ENCODE results near the gene CYP26B1.

CYP26B1 gene

DNA sequence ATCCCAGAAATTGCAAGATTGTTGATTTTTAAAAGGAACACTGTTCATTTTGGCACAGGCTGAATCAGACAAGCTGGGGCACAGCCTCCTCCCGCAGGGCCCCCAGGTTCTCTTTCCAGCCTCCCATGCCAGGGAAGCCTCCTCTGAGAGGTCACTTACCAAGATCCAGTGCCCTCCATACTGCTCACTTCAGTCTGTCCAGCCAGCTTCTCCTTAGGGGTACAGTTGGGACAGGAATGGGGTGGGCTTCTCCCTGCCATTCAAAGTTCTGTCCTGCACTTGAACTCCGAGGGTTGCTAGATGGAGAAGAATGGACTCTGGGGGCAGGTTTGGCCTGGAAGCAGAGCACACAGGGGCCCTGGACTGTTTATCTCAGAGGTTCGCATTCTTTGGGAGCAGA lies 7.5 kb upstream of the CYP26B1 start:
- DNase-seq (ENCODE audit: low spot score): no peak

DNA sequence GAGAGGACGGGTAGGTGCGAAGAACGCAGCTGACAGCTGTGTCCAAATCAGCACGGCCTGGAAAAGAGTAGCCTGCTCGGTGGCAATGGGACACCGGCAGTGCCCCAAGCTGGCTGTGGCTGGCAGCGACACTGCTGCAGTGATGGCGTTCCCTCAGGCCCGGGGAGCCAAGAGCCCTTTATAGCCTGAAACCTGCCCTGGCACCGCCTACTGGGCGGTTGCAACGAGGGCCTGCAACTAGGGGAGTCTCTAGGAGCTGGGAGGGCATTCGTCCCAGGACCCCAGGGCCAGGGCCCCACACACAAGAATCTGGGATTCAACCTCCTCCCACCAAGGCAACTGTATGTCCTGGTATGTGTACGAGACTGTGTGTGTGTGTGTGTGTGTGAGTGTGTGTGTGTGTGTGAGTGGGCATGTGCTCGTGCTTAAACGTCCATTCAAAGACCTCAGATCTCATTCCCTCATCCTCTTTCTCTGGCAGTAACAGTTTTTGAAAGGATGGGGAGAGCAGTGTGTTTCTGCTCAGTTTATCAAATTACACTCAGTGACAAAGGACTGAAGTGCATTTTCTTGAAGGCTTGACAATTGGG lies 6.8 kb upstream of the CYP26B1 start:
- no peak for DNase-seq (ENCODE audit: low spot score)

- DNase-seq (ENCODE audit: low spot score): no peak
Measured at GRCh38 chr2:72153924-72154323, 6.3 kb upstream of the CYP26B1 start.

DNA sequence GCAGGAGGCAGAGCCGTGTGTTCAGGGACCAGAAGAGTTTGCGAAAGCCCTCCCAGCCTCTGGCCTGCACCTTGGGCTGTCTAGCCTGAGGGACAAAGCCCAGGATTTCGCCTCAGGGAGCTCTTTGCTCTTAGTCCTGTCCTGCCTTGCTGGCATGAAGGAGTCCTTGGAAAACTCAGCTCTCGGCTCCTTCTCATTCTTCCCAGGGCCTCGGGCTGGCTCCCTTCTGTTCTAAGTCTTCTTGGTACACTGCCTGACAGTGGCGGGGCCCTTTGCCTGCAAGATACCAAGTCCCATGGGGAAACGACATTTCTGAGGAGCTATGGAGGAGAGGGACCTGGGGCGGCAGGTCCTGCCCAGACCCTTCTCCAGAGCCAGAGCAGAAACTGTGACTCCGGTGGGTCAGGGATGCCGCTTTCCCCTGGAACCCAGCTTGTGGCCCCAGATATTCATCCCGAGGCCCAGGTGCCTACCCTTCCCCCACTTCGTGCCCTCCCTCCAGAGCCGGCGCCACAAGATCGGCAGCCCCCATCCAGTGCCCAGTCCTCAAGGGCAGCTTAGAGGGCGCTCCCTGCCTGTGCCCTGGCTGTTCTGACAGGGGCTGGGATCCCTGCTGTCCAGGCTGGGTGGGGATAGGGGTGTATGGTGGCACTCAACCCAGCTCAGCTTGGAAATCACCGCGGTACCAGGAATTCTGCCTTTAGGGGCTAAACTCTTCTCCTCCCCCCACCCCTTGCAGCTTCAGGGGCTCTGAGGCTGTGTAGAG lies 5.5 kb upstream of the CYP26B1 start:
- no peak for DNase-seq (ENCODE audit: low spot score)

- DNase-seq (ENCODE audit: low spot score): no peak
Measured at GRCh38 chr2:72150861-72151356, 3.2 kb upstream of the CYP26B1 start.

DNA sequence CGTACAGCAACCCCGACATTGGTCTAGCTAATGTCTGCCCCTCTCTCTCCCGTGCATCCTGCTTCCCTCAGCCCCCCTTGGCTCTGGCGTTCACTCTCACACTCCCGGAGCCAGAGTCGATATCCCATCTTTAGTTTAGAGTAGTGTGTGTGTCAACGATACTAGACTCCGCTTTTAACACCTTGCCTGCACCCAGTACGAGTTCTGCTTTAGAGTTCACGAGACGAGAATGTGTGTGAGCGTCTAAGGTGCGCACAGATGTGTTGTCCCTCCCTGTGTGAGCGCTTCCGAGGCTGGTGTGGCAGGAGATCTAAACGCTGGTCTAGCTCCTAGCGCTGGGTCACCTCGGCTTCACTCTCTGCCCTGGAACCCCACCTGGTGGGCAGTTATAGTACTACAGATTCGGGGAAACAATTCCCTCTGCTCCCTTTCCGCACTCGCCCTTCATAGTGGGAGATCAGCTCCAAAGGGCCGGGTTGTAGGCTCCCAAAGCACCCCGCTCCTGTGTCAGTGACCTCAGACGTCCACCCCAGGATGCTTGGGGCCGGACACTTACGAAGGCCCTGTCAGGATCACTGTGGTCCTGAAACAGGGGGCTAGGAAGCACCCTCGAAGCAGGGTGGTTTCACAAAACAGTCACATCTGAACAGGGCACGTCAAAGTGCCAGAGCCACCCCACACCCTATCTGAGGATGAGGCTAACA lies 2.6 kb upstream of the CYP26B1 start:
- peak; percentile 89 for DNase-seq (ENCODE audit: low spot score)

DNA sequence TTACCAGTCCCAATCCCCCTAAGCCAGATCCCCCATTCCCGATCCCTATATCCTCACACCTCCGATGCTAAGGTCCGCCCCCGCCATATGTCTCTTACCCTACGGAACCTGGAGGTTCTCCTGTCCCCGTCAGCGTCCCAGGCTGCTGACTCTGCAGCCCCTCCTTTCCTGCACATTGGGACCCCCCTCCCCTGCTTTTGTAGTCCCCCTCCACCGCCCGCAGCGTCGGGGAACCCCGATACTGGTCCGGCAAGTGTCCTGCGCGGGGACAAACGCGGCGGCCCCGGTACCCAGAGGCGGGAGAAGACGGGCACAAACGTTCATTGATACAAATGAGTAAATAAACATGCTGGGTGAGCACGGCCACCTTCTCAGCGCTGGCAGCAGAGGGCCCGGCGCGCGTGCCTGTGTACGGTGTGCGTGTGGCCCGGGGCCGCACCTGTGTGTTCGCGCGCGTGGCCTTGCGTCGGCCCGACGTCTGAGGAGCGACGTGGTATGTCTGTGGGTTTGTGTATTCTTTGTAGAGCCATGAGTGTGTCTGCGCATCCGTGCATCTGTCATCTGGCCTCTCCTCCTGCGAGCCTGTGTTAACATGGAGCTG lies 2.0 kb upstream of the CYP26B1 start:
- no peak for DNase-seq (ENCODE audit: low spot score)

- peak; percentile 79 for DNase-seq (ENCODE audit: low spot score)
Measured at GRCh38 chr2:72148837-72149555, 1.3 kb upstream of the CYP26B1 start.

- DNase-seq (ENCODE audit: low spot score): no peak
Measured at GRCh38 chr2:72148003-72148836, 558 bp upstream of the CYP26B1 start.

DNA sequence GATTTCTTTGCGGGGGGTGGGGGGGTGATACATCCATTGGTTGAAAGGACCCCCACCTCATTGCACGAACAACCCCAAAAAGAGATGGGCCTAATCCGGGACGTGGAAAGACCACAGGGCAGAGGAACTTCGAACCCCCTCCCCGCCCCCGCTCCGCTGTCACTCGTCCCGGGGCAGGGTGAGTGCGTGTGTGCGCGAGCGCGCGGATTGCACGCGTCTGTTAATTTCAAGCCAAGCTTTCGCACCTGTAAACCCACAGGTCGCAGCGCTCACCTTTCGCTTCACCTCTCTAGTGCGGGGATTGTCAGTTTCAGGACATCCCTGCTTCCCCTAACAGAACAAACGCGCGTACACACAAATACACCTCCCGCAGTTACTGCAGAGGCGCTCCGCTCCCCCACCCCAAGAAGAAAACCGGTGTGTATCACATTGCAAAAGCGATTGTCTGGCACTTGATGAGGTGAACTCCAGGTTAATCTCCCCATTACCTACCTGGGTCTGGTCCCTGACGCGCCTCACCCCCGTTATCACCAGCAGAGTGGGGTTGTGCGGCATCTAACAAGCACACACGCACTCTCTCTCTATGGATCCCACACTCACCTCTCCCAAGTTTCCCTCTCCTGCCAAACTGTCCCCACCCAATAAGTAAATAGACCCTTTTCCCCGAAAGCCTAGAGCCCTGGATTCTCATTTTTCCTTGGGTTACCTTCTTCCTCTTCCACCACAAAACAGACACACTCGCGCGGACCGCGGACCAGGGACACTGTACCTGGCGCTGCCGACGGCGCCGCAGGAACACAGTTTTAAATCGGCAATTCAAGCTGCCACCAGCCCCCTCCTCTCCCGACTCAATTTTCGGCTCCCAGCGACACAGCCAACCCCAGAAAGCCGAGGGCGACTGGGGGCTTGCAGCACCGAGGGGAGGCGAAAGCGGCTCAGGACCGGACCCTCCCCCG lies 1.0 kb downstream of the CYP26B1 start:
- no peak for DNase-seq (ENCODE audit: low spot score)

GRCh38 chr2:72145658-72146329 lies 1.9 kb downstream of the CYP26B1 start:
- no peak for DNase-seq (ENCODE audit: low spot score)

DNA sequence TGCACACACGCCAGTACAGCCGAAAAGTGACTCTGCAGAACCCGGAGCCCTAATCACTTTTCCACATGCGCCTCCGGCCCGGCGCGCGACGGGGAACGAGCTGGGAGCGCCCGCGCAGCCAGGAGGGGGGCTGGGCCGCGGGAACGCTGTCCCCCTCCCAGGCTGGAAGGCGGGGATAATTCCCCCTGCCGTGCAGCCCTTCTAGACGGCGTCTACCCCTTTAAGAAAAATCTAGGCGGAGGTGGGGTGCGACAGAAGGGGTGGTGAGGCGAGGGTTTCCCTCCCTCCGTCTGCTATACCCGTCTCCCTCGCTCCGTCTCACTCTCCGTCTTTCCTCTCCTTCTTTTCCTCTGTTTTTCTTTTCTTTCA lies 2.4 kb downstream of the CYP26B1 start:
- DNase-seq (ENCODE audit: low spot score): no peak

DNA sequence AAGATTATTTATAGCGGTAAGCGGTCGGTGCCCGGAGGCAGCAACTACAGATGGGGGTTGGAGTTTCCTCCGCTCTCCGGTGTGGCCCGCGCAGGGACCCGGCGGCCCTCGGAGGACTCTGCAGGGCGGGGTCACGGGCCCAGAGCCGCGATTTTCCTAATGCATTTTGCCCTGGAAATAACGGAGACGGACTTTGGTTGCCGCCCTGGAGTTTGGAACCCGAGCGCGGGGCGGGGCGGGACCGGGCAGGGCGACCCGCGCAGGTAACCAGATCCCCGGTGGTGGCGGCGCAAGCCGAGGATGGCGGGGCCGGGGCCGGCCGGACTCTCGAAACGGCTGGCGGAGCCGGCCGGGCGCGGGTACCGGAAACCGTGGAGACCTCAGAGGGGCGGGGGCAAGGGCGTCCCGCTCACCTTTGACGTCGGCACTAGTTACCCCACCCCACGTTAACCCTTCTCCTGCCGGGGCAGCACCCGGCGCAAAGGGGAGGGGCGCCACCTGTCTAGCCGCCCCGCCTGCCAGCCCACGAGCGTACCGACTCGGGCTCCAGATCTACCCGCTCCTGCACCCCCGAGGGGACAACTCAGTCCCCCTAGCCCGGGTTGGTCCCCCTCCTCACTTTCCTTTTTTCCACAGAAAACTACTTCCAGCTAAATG lies 2.9 kb downstream of the CYP26B1 start:
- no peak for DNase-seq (ENCODE audit: low spot score)

DNA sequence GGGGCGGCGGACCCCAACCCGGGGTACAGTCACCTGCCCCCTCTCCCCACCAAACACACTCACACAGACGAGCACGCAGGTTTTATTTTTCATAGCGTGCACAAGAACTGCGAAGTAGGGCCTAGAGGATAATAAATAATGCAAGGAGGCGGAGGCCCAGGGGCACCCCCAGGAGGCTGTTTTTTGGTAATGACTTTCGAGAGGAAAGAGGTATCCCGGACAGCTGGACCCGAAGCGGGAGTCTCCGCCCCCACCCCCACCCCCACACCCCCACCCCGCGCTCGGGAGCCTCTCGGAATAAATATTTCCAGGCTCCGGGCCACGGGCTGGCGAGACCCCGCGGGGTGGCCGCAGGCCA lies 3.4 kb downstream of the CYP26B1 start:
- DNase-seq (ENCODE audit: low spot score): no peak

GRCh38 chr2:72143441-72144273 lies 4.0 kb downstream of the CYP26B1 start:
- no peak for DNase-seq (ENCODE audit: low spot score)

GRCh38 chr2:72142570-72143440 lies 4.9 kb downstream of the CYP26B1 start:
- DNase-seq (ENCODE audit: low spot score): peak; percentile 79

- no peak for DNase-seq (ENCODE audit: low spot score)
Measured at GRCh38 chr2:72141881-72142451, 5.7 kb downstream of the CYP26B1 start.

Measured in AG08396 (cell line).